IMR-90 (cell line): ENCODE data around the gene CCDC69. TPM values are rescaled to one million over a fixed set of nuclear protein-coding genes. Genes with fewer than 3 reads are reported as not detected.

Experiments used
- ATAC-seq: fragments of 200-7000 bp; cut with Tn5 transposase; 2 replicates; pipeline ENCODE4 v1.9.1; 2020; ENCODE audit warnings: low read depth, mild to moderate bottlenecking, moderate library complexity
- BruUV-seq: library from RNA; stranded (reverse); fragments of 400-500 nt; replicated peaks from 2 replicates; lab custom pipeline; 2021; lab: Mats Ljungman, UMichigan
- CTCF ChIA-PET: fragments of 300-600 bp; formaldehyde crosslinking; extraction: SDS; loops from one replicate; lab custom pipeline; 2021; ENCODE audit warnings: antibody characterized with exemption; lab: Yijun Ruan, JAX
- POLR2A ChIA-PET: fragments of 300-600 bp; sonication (Branson Sonifier 250); formaldehyde crosslinking; loops from one replicate; lab custom pipeline; 2022; ENCODE audit warnings: antibody characterized with exemption; ENCODE audit not compliant: unreplicated experiment; lab: Charles Lee
- DNase-seq: peaks from one replicate; pipeline ENCODE4 v3.0.0; 2013
- H2AFZ ChIP-seq: replicated peaks from 2 replicates; pipeline ENCODE3; 2013; ENCODE audit warnings: low read length, mild to moderate bottlenecking; ENCODE audit not compliant: poor library complexity
- H2AK5ac ChIP-seq: 2 replicates; pipeline ENCODE4 v1.6.1; 2013; ENCODE audit warnings: low read depth, low read length, inconsistent platforms
- H2AK9ac ChIP-seq: replicated peaks from 2 replicates; pipeline ENCODE3; 2013; ENCODE audit warnings: mild to moderate bottlenecking, low read depth, low read length, moderate library complexity; ENCODE audit not compliant: poor library complexity
- H2BK120ac ChIP-seq: 2 replicates; pipeline ENCODE4 v1.6.1; 2013; ENCODE audit warnings: low read depth, low read length, inconsistent platforms
- H2BK15ac ChIP-seq: 3 replicates; pipeline ENCODE4 v1.6.1; 2013; ENCODE audit warnings: low read depth, low read length, inconsistent platforms
- H2BK20ac ChIP-seq: 2 replicates; pipeline ENCODE4 v1.6.1; 2013; ENCODE audit warnings: low read depth, mild to moderate bottlenecking, inconsistent platforms, low read length, moderate library complexity
- H2BK5ac ChIP-seq: 2 replicates; pipeline ENCODE4 v1.6.1; 2013; ENCODE audit warnings: mild to moderate bottlenecking, low read depth, low read length, inconsistent platforms; ENCODE audit not compliant: poor library complexity, severe bottlenecking
- H3K14ac ChIP-seq: replicated peaks from 2 replicates; pipeline ENCODE4 v1.6.1; 2013; ENCODE audit warnings: low read depth, low read length, inconsistent platforms
- H3K18ac ChIP-seq: 2 replicates; pipeline ENCODE4 v1.6.1; 2013; ENCODE audit warnings: low read depth, low read length, control low read depth
- H3K23ac ChIP-seq: 2 replicates; pipeline ENCODE4 v1.6.1; 2013; ENCODE audit warnings: low read depth, low read length, inconsistent platforms
- H3K27ac ChIP-seq: 2 replicates; pipeline ENCODE4 v1.5.1; 2013; ENCODE audit warnings: mild to moderate bottlenecking, control low read depth, low read length; ENCODE audit not compliant: insufficient read depth
- H3K27me3 ChIP-seq: 2 replicates; pipeline ENCODE4 v1.6.1; 2013; ENCODE audit warnings: low read length; ENCODE audit not compliant: control insufficient read depth, insufficient read depth
- H3K36me3 ChIP-seq: 2 replicates; pipeline ENCODE4 v1.6.1; 2013; ENCODE audit warnings: low read length, mixed read lengths; ENCODE audit not compliant: control insufficient read depth, insufficient read depth
- H3K4ac ChIP-seq: 2 replicates; pipeline ENCODE4 v1.6.1; 2013; ENCODE audit warnings: low read depth, low read length, inconsistent platforms
- H3K4me1 ChIP-seq: 2 replicates; pipeline ENCODE4 v1.6.1; 2013; ENCODE audit warnings: low read length, mixed read lengths; ENCODE audit not compliant: control insufficient read depth, insufficient read depth
- H3K4me2 ChIP-seq: 2 replicates; pipeline ENCODE4 v1.6.1; 2013; ENCODE audit warnings: low read depth, mild to moderate bottlenecking, control low read depth, low read length, moderate library complexity
- H3K4me3 ChIP-seq: 2 replicates; pipeline ENCODE4 v1.5.1; 2013; ENCODE audit warnings: low read depth, mild to moderate bottlenecking, control low read depth, low read length, moderate library complexity; ENCODE audit not compliant: insufficient read depth
- H3K56ac ChIP-seq: 2 replicates; pipeline ENCODE4 v1.6.1; 2013; ENCODE audit warnings: low read length, inconsistent platforms; ENCODE audit not compliant: insufficient read depth; ENCODE audit errors: extremely low read depth
- H3K79me1 ChIP-seq, 2 experiments: 2 replicates each; pipeline ENCODE4 v1.6.1; 2013; ENCODE audit warnings: low read length in 2 of 2, inconsistent platforms in 1 of 2, low read depth in 1 of 2
- H3K9ac ChIP-seq: 2 replicates; pipeline ENCODE4 v1.6.1; 2013; ENCODE audit warnings: low read depth, low read length, control low read depth
- H3K9me1 ChIP-seq: 2 replicates; pipeline ENCODE4 v1.6.1; 2013; ENCODE audit warnings: low read length, inconsistent platforms; ENCODE audit not compliant: insufficient read depth
- H3K9me3 ChIP-seq: 2 replicates; pipeline ENCODE4 v1.6.1; 2013; ENCODE audit warnings: low read length; ENCODE audit not compliant: control insufficient read depth, insufficient read depth
- H4K20me1 ChIP-seq: 2 replicates; pipeline ENCODE4 v1.6.1; 2013; ENCODE audit warnings: low read length, inconsistent platforms; ENCODE audit not compliant: insufficient read depth
- H4K5ac ChIP-seq: 2 replicates; pipeline ENCODE4 v1.6.1; 2013; ENCODE audit warnings: mild to moderate bottlenecking, low read depth, low read length, control low read depth
- H4K8ac ChIP-seq, 2 experiments: 2 replicates each; pipeline ENCODE4 v1.6.1; 2013; ENCODE audit warnings: low read depth in 2 of 2, low read length in 2 of 2, control low read depth in 1 of 2, inconsistent platforms in 1 of 2
- H4K91ac ChIP-seq: 2 replicates; pipeline ENCODE4 v1.6.1; 2013; ENCODE audit warnings: low read depth, low read length, inconsistent platforms; ENCODE audit not compliant: insufficient read depth
- BHLHE40 ChIP-seq: fragments of 150-350 bp; IDR thresholded peaks from 2 replicates; pipeline ENCODE4 v1.6.1; 2016; ENCODE audit warnings: mild to moderate bottlenecking, low read depth, low read length
- CEBPB ChIP-seq: IDR thresholded peaks from 2 replicates; pipeline ENCODE4 v1.6.1; 2012; ENCODE audit warnings: low read depth, low read length, improper control_type of control experiment
- CHD1 ChIP-seq: IDR thresholded peaks from 2 replicates; pipeline ENCODE4 v1.6.1; 2012; ENCODE audit warnings: low read depth, low read length, improper control_type of control experiment
- CTCF ChIP-seq: conservative IDR thresholded peaks from 2 replicates; pipeline ENCODE4 v1.5.1; 2012; ENCODE audit warnings: mild to moderate bottlenecking, low read depth, low read length, improper control_type of control experiment
- ELK1 ChIP-seq: fragments of 150-350 bp; IDR thresholded peaks from 2 replicates; pipeline ENCODE4 v1.6.1; 2016; ENCODE audit warnings: low read depth, mild to moderate bottlenecking, low read length, moderate library complexity, borderline replicate concordance
- FOS ChIP-seq: fragments of 150-350 bp; IDR thresholded peaks from 2 replicates; pipeline ENCODE4 v1.6.1; 2016; ENCODE audit warnings: low read depth, low read length
- MXI1 ChIP-seq: IDR thresholded peaks from 2 replicates; pipeline ENCODE4 v1.6.1; 2012; ENCODE audit warnings: low read depth, mild to moderate bottlenecking, low read length, moderate library complexity, borderline replicate concordance
- NFE2L2 ChIP-seq: fragments of 150-350 bp; IDR thresholded peaks from 2 replicates; pipeline ENCODE4 v1.6.1; 2016; ENCODE audit warnings: low read depth, mild to moderate bottlenecking, low read length
- POLR2A ChIP-seq: IDR thresholded peaks from 2 replicates; pipeline ENCODE4 v1.6.1; 2012; ENCODE audit warnings: mild to moderate bottlenecking, low read depth, low read length
- RAD21 ChIP-seq: IDR thresholded peaks from 2 replicates; pipeline ENCODE4 v1.6.1; 2012; ENCODE audit warnings: low read length, improper control_type of control experiment
- RCOR1 ChIP-seq: IDR thresholded peaks from 2 replicates; pipeline ENCODE4 v1.6.1; 2012; ENCODE audit warnings: mild to moderate bottlenecking, low read length, improper control_type of control experiment; ENCODE audit not compliant: insufficient replicate concordance
- RFX5 ChIP-seq: IDR thresholded peaks from 2 replicates; pipeline ENCODE4 v1.8.0; 2012; ENCODE audit warnings: low read depth, mild to moderate bottlenecking, low read length, moderate library complexity
- SMC3 ChIP-seq: fragments of 150-350 bp; IDR thresholded peaks from 2 replicates; pipeline ENCODE4 v1.6.1; 2016; ENCODE audit warnings: low read depth, mild to moderate bottlenecking, antibody characterized with exemption, low read length, moderate library complexity
- WGBS, 2 experiments: methylation state at CpG; one replicate each; pipeline versions ENCODE4 v1.1.5 to v1.1.7; 2013; ENCODE audit warnings: missing lambda C conversion rate in 2 of 2; ENCODE audit not compliant: insufficient read length in 1 of 2; ENCODE audit errors: extremely low coverage in 2 of 2; 5-methylcytosine and 5-hydroxymethylcytosine counted together
- dilution Hi-C: fragments of 300-500 bp; cut with HindIII; formaldehyde crosslinking; loops from one replicate; pipeline ENCODE4 v1.14.3; 2018; ENCODE audit warnings: low sequenced_read_pairs; ENCODE audit not compliant: unreplicated experiment
- in situ Hi-C: fragments of 300-500 bp; cut with MboI; formaldehyde crosslinking; loops from 3 replicates; pipeline ENCODE4 v1.14.3; 2019; ENCODE audit warnings: low sequenced_read_pairs, inconsistent platforms, mixed read lengths
- intact Hi-C: fragments of 100-400 bp; cut with micrococcal nuclease; formaldehyde crosslinking; loops from 2 replicates; pipeline ENCODE4 v1.10.0; 2022
- polyA plus RNA-seq, 3 experiments: library from polyadenylated mRNA; depleted of rRNA; stranded (reverse); fragments of >200 nt; gene quantifications; 2 replicates each; pipeline ENCODE4 v1.2.3, GENCODE V29; 2012; ENCODE audit warnings: low replicate concordance in 1 of 3
- total RNA-seq: library from RNA; depleted of rRNA; stranded (reverse); fragments of >200 nt; gene quantifications from 2 replicates; pipeline ENCODE4 v1.2.3, GENCODE V29; 2012
- TF ChIP-seq, protein P1 (sequence below): fragments of 150-350 bp; IDR thresholded peaks from 2 replicates; pipeline ENCODE4 v1.6.1; 2017; ENCODE audit warnings: mild to moderate bottlenecking, antibody characterized with exemption, low read length, low read depth

Gene CCDC69
- total and polyA plus RNA-seq, 2 of the 4 experiments (the other 2 are of a cell fraction): 0.36 to 0.48 TPM

- H3K23ac ChIP-seq: no peak overlapping the region
- in situ Hi-C loops: no loop called here
- H3K9me1 ChIP-seq: no peaks in the 10 kb centered on the region
- no peak overlapping the region for H3K14ac ChIP-seq
- H2AK9ac ChIP-seq: no peak overlapping the region
- ATAC-seq (no peak), DNase-seq (no peak)
- no peak overlapping the region for H3K4me2 ChIP-seq
- intact Hi-C loops: no loop called here
- no peak overlapping the region for H4K8ac ChIP-seq
- H3K27ac ChIP-seq: no peak overlapping the region
- no peak overlapping the region for H3K56ac ChIP-seq
- no peak overlapping the region for H3K4me3 ChIP-seq
- H3K4ac ChIP-seq: no peak overlapping the region
- no peak overlapping the region for H2BK15ac ChIP-seq
- H3K9ac ChIP-seq: no peak overlapping the region
- no peak overlapping the region for H3K18ac ChIP-seq
- H2BK5ac ChIP-seq: no peak overlapping the region
- dilution Hi-C loops: no loop called here
- CTCF ChIA-PET: interaction anchor here (0.7 kb wide), 1 partner anchor 73 kb away, joined by 4 read pairs; no protein-coding TSS in a partner anchor
- peaks cover 26% of the 10 kb centered on the region for H3K27me3 ChIP-seq
- H2AK5ac ChIP-seq: no peak overlapping the region
- H2BK20ac ChIP-seq: no peak overlapping the region
- no peaks in the 10 kb centered on the region for H3K4me1 ChIP-seq
- no peak overlapping the region for H4K91ac ChIP-seq
- WGBS, 2 experiments: no CpG with 5 or more reads among the region's 2 CpGs
- no peak overlapping the region for H4K5ac ChIP-seq
- POLR2A ChIA-PET: no interaction called here
- no peak for TF ChIP-seq POLR2A
- no peak for TF ChIP-seq SMC3
- TF ChIP-seq CHD1: no peak
- no peak for TF ChIP-seq CTCF
- TF ChIP-seq RAD21: no peak
- TF ChIP-seq FOS: no peak
- TF ChIP-seq RCOR1: no peak
- no peak for TF ChIP-seq RFX5
- TF ChIP-seq MXI1: no peak
- TF ChIP-seq CEBPB: no peak
- TF ChIP-seq BHLHE40: no peak
- TF ChIP-seq ELK1: no peak
- TF ChIP-seq NFE2L2: no peak
- TF ChIP-seq, protein P1, sequence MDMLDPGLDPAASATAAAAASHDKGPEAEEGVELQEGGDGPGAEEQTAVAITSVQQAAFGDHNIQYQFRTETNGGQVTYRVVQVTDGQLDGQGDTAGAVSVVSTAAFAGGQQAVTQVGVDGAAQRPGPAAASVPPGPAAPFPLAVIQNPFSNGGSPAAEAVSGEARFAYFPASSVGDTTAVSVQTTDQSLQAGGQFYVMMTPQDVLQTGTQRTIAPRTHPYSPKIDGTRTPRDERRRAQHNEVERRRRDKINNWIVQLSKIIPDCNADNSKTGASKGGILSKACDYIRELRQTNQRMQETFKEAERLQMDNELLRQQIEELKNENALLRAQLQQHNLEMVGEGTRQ: no peak
- no peaks in the 10 kb centered on the region for H3K36me3 ChIP-seq
- no peaks in the 10 kb centered on the region for H3K79me1 ChIP-seq
- BruUV-seq: no TSS peak
- no peaks in the 10 kb centered on the region for H4K20me1 ChIP-seq
- no peak overlapping the region for H2BK120ac ChIP-seq
- H2AFZ ChIP-seq: peak overlapping the region; percentile 32
- no peaks in the 10 kb centered on the region for H3K9me3 ChIP-seq
These were observed 17.2 kb upstream of the CCDC69 start for GRCh38 chr5:151240924-151241635.
